ENCODE measurements around the gene PI16. TPM values are rescaled to one million over a fixed set of nuclear protein-coding genes. Genes with fewer than 3 reads are reported as not detected.

Gene PI16
- total RNA-seq, 1 donor from 2014 or later = not detected

DNA sequence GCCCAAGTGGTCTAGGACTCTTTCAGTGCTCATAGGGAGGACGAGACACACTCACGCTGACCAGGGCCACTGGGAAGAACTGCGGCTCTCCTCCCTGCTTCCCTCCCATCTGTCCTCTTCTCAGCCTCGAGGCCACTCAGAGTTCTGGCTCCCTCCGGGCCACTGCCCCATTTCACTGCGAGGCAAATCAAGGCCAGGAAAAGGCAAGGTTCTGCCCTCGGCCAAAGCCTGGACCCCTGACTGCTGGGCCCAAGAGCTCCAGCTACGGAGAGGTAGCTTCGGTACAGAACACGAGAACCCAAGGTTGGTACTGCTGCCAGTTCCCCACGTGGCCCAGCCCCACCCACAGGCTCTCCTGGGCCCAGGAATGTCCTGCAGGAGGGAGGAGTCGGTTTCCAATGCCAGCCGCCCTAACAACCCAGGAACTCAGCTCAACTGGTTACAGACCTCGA is 14.7 kb downstream of the PI16 start:
- H3K4me1 Mint-ChIP-seq (ENCODE audit: unreplicated experiment) = no peaks in the 10 kb centered on the region
- TF ChIP-seq CTCF (conservative IDR thresholded peaks at IDR 0.05) = no peak
- no peak overlapping the region for H3K4me3 Mint-ChIP-seq
- no peaks in the 10 kb centered on the region for H3K27me3 Mint-ChIP-seq
- no peaks in the 10 kb centered on the region for H3K9me3 Mint-ChIP-seq
- H3K27ac Mint-ChIP-seq = no peak overlapping the region
- H3K36me3 Mint-ChIP-seq = peaks cover 23% of the 10 kb centered on the region
- no peak for DNase-seq (ENCODE audit: extremely low spot score, unreplicated experiment)

DNA sequence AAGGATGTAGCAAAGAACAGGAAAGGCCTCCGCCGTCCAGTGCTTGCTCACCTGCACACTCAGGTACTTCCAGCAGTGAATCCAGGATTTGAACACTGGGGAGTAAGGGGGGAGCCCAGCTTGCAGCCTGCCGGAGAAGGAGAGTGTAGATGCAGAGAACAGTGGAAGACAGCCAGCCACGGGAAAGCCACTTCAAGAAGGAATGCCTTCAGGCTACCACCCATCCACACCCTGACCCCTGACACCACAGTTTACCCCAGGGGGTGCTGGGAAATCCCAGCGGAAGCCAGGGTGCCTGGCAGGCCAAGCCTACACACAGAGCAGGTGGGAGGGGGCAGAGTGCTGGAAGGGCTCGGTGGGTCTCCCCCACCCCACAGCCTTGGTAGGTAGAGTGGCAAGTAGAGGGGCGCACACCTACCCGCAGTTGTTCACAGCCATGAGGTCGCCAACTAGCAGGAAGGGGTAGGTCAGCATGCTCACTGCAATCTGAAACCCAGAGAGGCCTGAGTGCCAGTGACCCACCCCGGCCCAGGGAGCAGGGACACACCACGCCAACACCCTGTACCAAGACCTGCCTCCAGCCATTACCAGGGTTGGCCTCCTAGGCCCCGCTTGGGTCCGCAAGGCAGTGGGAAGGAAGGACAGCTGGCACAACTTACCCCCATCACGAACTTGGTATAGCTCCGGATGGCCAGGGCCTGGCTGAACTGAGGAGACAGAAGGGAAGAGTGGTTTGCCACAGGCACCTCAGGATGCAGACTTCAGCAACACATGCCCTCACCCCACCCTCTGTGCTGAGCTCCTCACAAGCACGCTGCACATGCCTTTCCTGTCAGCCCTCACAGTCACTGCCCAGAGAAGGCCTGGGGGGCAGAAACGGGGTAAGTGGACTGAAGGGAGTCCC is 15.7 kb downstream of the PI16 start:
- Mint-ChIP-seq H3K4me3 (no peak overlapping the region), H3K36me3 (peaks cover 26% of the 10 kb centered on the region), H3K9me3 (no peaks in the 10 kb centered on the region), H3K27me3 (no peaks in the 10 kb centered on the region), H3K27ac (peak overlapping the region; percentile 62), H3K4me1 (ENCODE audit: unreplicated experiment) (no peaks in the 10 kb centered on the region)
- no peak for TF ChIP-seq CTCF (conservative IDR thresholded peaks at IDR 0.05)
- no peak for DNase-seq (ENCODE audit: extremely low spot score, unreplicated experiment)

- H3K27ac Mint-ChIP-seq = no peak overlapping the region
- H3K27me3 Mint-ChIP-seq = no peaks in the 10 kb centered on the region
- H3K4me1 Mint-ChIP-seq (ENCODE audit: unreplicated experiment) = no peaks in the 10 kb centered on the region
- no peak for TF ChIP-seq CTCF (conservative IDR thresholded peaks at IDR 0.05)
- peaks cover 27% of the 10 kb centered on the region for H3K36me3 Mint-ChIP-seq
- DNase-seq (ENCODE audit: extremely low spot score, unreplicated experiment) = no peak
- H3K9me3 Mint-ChIP-seq = no peaks in the 10 kb centered on the region
- no peak overlapping the region for H3K4me3 Mint-ChIP-seq
These were observed 16.6 kb downstream of the PI16 start for GRCh38 chr6:36970892-36971842.

DNA sequence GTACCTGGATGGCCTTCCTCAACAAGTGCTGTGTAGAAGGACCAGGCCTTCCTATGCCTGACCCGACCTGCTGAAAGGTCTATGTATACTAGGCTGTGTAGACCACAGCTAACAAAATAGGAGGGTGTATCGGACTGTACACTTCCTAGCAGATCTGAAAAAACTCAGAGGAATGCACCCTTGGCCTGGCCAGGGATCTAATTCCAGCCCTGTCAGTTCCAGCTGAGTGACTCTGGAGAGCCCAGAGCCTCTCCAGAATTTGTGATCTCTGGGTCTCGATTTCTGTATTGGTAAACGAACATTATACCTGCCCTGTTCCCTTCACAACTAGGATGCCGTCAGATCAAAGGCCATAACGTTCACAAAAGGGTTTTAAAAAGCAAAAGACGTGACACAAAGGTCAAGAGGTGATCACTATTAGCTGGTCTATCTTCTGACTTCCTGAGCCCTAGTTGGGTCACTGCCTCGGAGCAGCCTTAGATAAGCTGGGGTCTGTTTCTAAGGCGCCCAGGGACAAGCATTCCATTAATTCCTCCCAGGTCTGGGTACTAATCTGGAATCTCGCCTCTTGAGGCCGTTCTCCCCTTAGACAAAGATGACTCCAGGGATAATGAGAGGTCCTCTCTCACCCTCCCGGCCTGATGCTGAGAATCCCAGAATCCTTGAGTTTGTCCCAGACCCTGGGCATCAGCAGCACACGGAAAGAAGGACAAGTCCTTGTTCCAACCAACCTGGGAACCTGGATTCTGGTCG is 17.6 kb downstream of the PI16 start:
- TF ChIP-seq CTCF (conservative IDR thresholded peaks at IDR 0.05) = no peak
- no peak for DNase-seq (ENCODE audit: extremely low spot score, unreplicated experiment)
- H3K4me1 Mint-ChIP-seq (ENCODE audit: unreplicated experiment) = no peaks in the 10 kb centered on the region
- peaks cover 23% of the 10 kb centered on the region for H3K36me3 Mint-ChIP-seq
- H3K27ac Mint-ChIP-seq = no peak overlapping the region
- no peak overlapping the region for H3K4me3 Mint-ChIP-seq
- no peaks in the 10 kb centered on the region for H3K9me3 Mint-ChIP-seq
- H3K27me3 Mint-ChIP-seq = no peaks in the 10 kb centered on the region

DNA sequence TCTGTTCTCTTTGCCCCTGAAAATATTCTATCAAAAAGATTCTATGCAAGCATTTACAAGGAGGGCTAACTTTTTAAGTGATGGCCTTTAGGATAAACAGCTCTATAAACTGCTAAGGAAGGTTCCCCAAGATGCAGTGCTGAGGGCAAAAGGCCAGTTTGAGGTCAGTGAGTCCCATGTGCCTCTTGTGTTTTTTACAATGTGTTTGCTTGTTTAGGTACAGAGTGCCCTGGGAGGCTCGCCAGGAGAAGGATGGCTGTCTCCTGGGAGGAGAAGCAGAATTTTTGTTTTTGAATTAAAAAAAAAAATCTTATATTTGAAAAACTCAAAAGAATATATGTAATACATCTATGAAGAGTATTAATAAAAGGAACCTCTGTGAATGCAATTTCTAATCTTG is 18.7 kb downstream of the PI16 start:
- no peaks in the 10 kb centered on the region for H3K4me1 Mint-ChIP-seq (ENCODE audit: unreplicated experiment)
- no peak overlapping the region for H3K4me3 Mint-ChIP-seq
- H3K9me3 Mint-ChIP-seq = no peaks in the 10 kb centered on the region
- H3K36me3 Mint-ChIP-seq = peaks cover 23% of the 10 kb centered on the region
- no peak for DNase-seq (ENCODE audit: extremely low spot score, unreplicated experiment)
- TF ChIP-seq CTCF (conservative IDR thresholded peaks at IDR 0.05) = no peak
- H3K27me3 Mint-ChIP-seq = no peaks in the 10 kb centered on the region
- H3K27ac Mint-ChIP-seq = no peak overlapping the region
